Fibroblast of the aortic adventitia (primary cell): ENCODE results near the gene SF3B3. TPM values are rescaled to one million over a fixed set of nuclear protein-coding genes. Genes with fewer than 3 reads are reported as not detected.

ENCODE experiments used
- DNase-seq: peaks from one replicate; pipeline ENCODE4 v3.0.0-alpha.2; 2010; ENCODE audit warnings: low read depth
- H3K4me3 ChIP-seq: 2 replicates; pipeline ENCODE4 v1.5.1; 2011; ENCODE audit warnings: low read depth, mild to moderate bottlenecking, control low read depth, low read length, moderate library complexity
- total RNA-seq: library from RNA; depleted of rRNA; stranded (reverse); fragments of >200 nt; gene quantifications from 2 replicates; pipeline ENCODE4 v1.2.3, GENCODE V29; 2012; ENCODE audit warnings: low replicate concordance
- TF ChIP-seq, protein P1 (sequence below): IDR thresholded peaks from 2 replicates; pipeline ENCODE4 v1.5.1; 2011; ENCODE audit warnings: mild to moderate bottlenecking, low read length, control low read depth, inconsistent platforms; ENCODE audit not compliant: insufficient read depth

The SF3B3 gene
- total RNA-seq, 1 donor, result 184 TPM

DNA sequence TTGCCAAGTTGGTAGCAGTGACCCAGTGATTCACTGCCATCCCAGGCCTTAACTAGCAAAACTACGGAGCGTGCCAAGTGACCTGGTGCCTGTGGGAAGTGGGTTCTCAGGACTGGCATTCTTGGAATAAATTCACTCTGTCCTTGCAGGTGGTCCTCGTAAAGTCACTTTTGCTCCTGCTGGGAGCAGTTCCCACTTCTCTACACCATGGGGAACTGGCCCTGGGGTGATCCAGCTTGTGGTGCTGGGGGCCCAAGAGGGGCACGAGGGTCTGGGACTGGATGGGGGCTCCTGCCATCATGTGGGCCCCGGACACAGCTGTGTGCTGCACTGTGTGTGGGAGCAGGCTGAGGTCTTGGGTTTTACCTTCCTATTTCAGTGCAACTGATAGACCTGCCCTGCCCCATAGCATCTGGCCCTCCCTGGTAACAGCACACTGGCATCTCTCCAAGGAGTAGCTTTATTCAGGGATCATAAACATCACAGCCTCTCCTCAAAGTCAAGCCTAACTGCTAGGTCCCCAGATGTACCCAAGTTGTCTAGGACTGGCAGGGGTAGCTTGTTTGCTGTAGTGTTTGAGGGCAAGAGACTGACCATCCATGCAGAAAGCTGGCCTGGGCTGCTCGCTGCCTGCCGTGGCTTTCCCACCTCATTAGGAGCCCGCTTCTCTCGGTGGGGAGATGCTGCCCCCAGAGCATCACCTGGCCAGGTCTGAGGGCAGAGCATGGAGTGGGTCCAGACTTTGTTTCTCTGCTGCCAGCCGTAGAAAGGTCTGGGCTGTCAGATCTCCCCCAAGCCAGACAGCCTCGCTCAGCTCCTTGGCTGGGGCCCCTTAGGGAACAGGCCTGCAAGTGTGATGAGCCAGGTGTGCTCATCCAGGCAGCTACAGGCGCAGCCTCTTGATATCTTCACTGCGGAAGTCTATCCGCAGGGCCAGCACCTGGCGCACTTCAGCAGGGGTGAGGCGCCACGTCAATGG lies 43.2 kb upstream of the SF3B3 start:
- TF ChIP-seq, protein P1, sequence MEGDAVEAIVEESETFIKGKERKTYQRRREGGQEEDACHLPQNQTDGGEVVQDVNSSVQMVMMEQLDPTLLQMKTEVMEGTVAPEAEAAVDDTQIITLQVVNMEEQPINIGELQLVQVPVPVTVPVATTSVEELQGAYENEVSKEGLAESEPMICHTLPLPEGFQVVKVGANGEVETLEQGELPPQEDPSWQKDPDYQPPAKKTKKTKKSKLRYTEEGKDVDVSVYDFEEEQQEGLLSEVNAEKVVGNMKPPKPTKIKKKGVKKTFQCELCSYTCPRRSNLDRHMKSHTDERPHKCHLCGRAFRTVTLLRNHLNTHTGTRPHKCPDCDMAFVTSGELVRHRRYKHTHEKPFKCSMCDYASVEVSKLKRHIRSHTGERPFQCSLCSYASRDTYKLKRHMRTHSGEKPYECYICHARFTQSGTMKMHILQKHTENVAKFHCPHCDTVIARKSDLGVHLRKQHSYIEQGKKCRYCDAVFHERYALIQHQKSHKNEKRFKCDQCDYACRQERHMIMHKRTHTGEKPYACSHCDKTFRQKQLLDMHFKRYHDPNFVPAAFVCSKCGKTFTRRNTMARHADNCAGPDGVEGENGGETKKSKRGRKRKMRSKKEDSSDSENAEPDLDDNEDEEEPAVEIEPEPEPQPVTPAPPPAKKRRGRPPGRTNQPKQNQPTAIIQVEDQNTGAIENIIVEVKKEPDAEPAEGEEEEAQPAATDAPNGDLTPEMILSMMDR, result no peak
- DNase-seq, result no peak

DNA sequence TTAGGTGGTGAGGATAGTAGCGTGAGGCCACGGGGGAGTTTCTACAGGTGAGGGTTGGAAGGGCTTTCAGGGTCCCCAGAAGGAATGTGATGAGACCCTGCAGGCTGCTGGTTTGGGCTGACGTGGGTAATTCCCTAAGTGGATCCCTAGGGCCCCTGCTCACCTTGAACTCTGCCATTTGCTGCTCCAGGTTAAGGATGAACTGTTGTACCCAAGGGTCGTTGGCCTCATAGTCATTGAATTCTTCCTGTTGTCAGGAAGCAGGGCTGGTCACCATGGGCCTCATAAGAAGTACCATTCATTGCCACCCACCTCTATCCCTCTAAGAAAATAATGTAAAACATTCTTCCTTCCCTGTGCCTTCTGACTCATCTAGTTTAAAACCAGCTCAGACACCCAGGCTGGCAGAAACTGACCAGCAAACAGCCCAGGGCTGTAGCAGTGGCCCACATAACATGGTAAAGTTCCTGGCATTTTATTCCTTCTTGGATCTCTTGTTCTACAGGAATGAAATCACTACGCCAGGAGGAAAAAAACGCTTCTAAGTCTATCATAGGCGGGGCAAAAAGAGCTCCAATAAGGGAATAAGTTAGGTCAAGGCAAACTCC lies 41.6 kb upstream of the SF3B3 start:
- H3K4me3 ChIP-seq, result no peak overlapping the region
- peak; percentile 53 for DNase-seq
- TF ChIP-seq, protein P1, result no peak

More for the DNA sequence above, 43.2 kb upstream of the SF3B3 start:
- no peak overlapping the region for H3K4me3 ChIP-seq

DNA sequence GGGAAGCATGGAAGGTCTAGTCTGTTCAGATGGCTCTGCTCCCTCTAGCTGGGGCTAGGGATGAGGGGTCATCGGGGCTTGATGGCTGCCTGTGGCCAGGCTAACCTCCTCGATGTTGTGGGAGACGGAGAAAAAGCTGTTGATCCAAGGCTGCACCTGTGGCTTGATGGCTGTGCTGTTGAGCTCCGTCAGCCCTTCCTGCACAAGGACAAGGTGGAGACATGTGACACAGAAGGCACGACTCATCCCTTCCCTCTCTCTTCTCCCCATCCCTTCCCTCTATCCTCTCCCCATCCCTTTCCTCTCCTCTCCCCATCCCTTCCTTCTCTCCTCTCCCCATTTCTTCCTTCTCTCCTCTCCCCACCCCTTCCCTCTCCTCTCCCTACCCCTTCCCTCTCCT lies 41.0 kb upstream of the SF3B3 start:
- DNase-seq, result no peak
- no peak overlapping the region for H3K4me3 ChIP-seq
- TF ChIP-seq, protein P1, result no peak

DNA sequence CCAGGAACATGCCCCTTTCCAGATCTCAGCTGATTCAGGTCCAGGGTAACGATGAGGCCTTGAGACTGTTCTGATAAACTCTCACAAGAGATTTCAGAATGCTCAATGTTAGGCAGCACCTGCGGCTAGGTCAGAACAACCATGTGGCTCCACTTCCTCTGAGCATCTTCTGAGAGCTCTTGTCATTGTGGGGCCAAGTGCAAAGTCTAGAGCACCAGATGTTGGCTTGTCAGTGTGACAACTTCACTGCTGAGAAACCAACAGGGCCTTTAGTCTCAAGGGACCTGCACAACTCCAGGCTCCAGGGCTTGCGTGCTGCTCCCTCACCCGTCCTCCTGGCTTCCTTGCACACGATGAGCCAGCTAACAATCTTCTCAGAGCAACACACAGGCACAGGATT lies 40.2 kb upstream of the SF3B3 start:
- no peak for DNase-seq
- H3K4me3 ChIP-seq, result no peak overlapping the region
- TF ChIP-seq, protein P1, result no peak

DNA sequence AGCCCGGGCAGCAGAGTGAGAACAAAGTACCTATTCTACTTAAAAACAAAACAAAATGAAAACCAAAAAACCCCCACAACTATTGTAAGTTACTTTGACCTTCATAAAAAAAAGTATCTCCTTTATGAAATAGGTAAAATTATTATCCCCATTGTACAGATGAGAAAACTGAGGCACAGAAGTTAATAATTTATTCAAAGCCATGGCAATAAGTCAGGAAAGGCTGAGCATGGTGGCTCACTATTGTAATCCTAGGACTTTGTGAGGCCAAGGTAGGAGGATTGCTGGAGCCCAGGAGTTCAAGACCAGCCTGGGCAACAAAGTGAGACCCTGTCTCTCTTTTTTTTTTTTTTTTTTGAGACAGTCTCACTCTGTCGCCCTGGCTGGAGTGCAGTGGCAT lies 38.7 kb upstream of the SF3B3 start:
- H3K4me3 ChIP-seq, result no peak overlapping the region
- no peak for DNase-seq
- TF ChIP-seq, protein P1, result no peak

DNA sequence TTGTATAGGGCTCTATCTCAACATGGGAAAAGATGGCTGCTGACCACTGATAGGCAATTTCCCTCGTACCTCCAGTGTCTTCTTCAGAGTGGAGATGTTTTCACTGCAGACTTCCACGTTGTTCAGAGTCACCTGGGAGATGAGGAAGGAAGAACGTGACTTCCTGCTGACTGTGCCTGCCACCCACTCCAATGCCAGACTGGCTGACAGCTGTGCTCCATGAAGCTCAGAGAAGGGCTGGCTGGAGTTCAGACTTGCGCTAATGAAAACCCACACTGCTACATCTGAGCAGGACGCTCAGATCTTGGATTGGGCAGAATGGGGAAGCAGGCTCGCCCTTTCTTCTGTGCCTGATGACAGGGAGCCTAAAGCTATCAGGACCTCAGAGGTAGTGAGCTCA lies 33.4 kb upstream of the SF3B3 start:
- TF ChIP-seq, protein P1, result no peak
- H3K4me3 ChIP-seq, result no peak overlapping the region
- DNase-seq, result no peak
